NCI-H524 treated with DMSO at 0.1 percent for 48 hours (cell line): ENCODE data around the gene HSD11B2.

Experiments
- DNase-seq: peaks from one replicate; lab custom pipeline; 2025; lab: John Stamatoyannopoulos, UW

Gene HSD11B2

DNA sequence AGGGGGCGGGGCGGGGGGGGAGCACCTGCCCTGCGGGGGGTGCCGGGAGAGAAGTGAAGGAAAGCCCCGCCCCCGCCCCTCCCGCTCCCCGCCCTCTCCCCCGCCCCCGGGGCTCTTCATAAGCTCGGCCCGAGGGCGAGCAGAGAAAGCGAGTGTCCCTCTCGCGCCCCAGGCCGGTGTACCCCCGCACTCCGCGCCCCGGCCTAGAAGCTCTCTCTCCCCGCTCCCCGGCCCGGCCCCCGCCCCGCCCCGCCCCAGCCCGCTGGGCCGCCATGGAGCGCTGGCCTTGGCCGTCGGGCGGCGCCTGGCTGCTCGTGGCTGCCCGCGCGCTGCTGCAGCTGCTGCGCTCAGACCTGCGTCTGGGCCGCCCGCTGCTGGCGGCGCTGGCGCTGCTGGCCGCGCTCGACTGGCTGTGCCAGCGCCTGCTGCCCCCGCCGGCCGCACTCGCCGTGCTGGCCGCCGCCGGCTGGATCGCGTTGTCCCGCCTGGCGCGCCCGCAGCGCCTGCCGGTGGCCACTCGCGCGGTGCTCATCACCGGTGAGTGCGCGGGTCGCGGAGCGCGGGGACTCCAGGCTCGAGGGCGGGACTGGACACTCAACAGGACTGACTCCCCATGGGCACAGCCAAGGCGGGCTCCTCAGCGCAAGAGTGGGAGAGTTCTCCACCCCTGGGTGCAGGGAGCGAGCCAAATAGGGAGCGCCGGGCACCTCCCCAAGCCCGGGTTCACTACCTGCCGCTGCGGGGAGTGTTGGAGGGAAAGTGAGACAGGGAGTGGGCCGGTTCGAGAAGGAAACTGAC is at the start of gene HSD11B2:
Gene HSD11B2 (plus strand): TSS at position 145 of the 798 bp plus-strand sequence. CDS start 128 bp downstream, at position 273.
- DNase-seq: no peak

DNA sequence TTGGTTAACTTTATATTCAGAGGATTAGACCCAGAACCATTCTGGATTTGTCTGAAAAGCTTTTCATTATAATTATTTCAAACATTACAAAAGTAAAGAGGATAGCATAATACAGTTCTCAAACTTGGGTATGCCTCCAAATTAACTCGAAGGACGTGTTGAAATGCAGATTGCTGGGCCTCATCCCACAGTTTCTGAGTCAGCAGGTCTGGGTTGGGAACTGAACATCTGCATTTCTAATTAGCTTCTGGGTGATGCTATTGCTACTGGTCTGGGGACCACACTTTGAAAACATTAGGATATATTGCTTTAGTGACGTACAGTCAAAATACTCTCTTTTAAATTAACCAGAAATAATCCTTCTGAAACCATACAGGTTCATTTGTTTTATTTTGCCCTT is 47.6 kb upstream of the HSD11B2 start:
- no peak for DNase-seq

DNA sequence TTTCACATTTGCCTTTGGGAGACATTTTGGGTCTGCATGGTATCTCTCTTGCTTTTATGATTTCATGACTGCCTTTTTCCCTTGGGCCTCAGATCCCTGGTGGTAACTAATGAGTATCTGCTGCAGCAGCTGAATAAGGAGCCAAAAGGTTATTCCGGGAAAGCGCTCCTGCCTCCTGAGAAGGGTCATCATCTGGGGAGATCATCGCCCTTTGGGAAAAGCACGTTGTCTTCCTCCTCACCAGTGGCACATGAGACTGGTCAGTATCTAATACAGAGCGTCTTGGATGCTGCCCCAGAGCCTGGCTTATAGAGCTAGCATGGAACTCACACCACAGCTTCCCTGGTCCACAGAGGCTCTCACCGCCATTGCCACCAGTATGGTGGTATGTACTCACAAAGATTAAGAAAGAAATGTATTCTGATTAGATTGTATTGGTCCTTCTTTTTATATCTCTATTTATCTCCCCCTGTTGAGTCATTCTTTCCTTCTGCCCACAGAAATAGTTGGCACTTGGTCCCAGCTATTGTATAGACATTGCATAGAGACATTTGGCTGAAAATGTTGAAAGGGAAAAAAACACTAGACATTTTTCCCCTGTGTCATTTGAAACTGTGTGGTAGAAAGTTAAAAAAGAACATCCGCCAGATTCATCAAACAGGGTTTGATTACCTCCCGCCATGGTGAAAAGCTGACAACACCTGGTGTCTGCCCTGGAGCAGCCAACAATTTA is 46.0 kb upstream of the HSD11B2 start:
- DNase-seq: no peak

DNA sequence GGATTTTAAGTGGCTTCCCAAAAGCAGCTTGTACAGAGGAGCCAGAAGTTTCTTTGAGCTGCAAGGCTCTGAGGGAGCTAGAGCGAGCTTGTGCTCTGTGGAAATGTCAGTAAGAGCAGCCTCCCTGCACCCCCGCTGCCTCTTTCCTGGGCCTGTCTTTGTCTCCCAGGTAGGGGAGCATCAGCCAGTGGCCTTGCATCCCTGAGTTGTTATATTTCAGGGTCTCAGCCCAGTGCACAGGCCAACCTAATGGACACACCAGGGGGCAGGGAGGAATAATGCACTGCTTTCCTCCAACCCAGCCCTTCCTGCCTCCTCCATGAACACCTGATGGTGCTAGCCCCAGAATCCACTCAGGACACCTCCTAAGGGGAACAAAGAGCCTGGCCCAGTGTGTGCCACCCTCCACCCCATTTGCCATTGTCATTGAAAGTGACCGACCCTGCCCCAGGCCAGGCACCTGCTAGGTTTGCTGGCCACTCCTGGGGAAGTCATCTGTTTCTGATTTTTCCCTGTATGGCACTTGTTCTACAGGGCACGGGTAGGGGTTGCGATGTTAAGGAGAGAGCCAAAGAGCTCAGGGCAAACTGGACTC is 44.0 kb upstream of the HSD11B2 start:
- no peak for DNase-seq

DNA sequence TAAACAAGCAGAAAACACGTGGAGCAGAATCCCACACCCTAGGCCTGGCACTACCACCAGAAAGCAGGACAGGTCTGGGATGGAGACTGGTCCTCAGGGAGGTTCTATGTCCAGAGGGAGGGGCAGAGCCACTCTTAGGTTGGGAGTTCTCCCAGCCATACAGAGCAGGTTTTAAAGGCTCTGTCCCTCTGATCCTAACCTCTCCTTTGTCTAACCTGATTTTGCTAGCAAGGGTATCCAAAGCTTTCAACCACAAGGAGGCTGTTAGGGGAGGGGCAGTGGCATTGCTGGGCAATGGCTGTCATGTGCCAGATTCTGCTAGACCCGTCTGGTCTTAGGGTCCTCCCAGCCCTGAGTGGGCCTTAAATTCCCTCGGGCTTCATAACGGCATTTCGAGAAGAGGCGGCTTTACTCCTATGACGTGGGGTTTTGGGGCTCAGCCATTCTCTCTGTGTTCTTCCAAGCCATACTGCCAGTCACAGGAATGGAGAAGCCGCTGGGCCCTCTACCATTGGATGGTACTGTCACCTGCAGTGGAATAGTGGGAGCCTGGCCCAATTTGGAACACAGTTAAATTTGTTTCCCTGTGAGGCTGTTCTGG is 43.3 kb upstream of the HSD11B2 start:
- no peak for DNase-seq

DNA sequence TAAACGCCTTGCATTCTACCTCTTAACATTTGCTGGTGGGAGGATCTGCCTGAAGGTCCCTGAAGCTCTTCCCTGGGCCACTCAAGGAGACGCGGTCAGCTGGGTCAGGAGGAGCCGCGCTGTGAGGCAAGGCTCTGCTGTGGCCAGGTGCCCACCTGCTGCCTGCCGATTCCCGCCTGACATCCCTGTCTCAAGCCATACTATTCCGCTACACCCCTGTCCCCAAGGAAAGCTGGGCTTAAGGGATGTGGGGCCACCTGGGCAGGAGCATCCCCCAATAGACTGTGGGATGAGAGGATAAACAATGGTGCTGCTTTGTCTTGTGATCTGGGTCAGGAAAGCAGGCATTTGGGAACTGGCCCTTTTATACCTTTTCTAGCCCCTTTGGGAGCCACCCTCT is 42.7 kb upstream of the HSD11B2 start:
- no peak for DNase-seq

DNA sequence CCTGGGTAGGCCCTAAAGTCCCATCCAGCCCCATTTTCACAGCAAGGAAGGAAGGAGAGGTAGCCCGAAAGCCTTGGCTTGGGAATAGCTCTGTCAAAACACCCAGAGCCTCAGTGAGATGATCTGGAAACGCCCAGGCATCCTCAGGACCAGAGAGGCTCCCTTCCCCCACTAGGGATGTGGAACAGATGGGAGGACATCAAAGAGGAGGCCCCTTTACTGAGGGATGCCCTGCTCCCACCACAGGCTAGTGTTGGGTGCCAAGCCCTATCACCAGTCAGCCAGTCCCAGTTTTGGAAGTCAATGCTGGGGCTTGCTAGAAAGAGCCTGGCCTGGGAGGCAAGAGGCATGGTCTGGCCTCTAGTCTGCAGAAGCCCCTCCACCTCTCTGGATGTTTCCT is 42.3 kb upstream of the HSD11B2 start:
- DNase-seq: no peak

DNA sequence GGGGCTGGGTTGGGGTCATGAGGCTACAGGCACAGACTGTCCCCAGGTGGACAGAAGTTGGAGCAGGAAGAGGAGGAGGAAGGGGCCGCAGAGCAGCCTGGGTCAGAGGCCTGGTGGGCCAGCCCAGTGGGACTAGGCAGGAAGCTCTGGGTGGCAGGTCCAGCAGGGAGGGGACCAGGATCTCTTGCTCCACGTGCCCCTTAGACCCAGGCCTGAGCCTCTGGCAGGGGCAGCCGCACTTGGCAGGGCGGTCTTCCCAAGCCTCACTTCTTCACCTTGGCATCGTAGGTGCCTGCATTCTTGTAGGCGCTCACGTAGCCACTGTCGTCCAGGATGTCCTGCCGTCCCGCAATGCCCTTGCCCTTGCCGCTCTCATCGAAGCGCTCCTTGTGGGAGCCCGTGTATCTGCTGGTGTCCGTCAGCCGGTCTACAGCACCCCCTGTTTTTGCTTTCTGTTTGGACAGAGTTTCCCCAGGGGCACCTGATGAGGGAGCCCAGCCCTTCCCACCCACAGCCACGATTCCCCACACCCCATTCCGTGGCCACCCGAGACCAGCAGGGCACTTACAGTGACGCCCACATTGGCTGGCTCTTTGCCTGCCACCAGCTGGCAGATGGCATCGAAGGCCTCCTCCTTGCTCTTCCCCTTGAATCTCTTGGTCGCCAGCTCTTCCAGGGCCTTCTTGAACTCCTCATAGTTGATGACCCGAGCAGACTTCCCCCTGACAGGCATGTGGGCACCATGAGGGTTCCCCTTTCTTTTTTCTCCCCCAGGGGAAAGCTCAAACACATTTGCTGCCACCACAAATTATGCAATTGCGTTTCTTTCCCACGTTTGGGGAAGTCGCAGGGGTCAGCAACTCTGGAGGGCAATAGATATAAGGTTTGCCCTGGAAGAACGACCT is 40.8 kb upstream of the HSD11B2 start:
- no peak for DNase-seq

DNA sequence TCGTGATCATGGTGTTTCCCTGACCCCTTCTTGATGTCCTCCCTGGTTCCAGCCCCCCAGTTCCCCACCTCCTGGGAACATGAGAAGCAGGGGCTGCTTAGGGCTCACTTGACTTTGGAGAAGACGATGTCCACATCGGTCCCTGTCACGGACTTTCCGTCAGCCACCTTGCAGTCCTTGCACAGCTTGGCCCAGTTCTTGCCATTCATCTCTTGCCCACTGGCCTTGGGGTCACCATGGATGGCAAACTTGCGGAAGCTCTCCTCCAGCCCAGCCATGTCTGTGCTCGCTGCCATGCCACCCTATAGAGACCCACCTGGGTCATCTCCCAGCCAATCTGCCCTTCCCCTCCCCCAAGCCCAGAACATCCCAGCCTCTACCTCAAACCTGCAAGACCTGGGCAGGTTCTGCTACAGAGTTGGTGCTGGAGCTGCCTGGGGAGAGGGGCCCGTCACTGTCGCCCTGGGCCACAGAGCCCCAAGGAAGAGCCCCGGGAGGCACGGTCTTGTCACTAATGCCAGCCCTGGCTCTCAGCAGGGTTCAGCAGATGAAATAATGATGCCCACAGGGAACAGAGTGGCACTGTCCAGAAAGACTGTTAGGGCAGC is 40.0 kb upstream of the HSD11B2 start:
- no peak for DNase-seq

DNA sequence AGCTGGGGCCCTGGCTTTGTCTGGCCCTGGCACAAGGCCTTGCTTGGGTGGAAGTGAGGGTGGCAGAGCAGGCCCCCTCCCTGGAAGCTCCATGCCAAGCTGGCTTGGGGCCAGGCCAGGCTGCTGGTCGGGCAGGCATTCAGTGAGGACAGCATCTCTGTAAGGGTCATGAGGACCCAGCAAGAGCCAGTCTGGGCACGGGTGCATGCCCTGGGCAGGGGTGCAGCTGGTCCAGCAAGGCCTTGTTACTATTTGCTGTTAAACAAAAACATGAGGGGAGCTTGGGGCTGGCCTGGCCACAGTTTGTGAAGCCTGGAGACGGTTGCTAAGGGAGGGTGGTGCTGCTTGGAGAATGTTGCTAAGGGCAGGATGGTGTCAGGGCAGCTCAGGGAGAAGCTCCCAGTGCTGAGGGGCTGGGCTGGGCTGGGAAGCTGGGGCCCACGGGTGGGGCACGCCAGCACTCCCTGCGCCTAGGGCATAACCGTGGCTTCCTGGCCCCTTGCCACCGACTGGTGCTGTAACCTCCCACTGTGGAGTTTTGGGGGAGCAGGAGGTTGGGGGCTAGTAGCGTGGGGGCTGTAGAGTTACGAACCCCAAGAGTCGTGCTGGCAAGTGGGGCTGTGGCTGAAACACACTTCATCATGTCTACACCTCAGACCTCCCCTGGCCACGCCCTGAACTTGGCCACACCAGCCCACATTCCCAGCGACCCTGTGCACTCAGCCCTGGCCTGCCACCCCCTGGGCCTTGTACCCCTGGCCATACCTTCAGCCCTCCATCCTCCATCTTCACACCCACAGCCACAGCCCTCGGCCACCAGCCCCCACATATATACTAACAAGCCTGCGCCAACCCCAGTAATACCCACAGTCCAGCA is 39.3 kb upstream of the HSD11B2 start:
- DNase-seq: no peak

DNA sequence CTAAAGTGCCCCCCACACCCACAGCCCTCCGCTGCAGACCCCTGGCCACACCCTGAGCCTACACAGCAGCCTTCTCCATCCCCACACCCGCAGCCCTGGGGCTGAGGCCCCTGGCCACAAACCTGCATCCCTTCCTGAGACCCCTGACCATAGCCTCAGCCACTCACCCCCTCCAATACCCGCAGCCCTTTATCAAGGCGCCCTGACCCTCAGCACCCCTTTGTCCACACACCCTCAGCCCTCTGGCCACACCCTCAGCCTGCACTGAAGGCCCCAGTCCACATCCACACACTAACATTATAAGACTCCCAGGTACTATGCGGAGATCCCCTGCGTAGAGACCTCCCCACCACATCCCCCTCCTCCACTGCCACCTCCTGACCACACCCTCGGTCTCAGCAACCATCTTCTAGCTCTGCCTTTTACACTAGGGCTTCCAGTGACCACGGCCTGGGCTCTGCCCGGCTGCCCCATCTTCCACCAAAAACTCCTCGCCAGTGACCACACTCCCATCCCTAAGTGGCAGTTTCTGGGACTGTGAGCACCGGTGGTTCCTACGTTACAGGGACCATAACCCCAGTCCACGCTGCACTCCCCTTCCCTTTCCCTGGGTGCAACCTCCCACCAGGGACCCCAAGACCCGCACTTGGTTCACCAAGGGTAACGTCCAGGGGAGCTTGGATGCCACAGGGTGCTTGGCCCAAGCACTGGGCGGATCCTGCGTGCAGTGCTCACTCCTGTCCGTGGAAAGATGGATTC is 38.4 kb upstream of the HSD11B2 start:
- no peak for DNase-seq

DNA sequence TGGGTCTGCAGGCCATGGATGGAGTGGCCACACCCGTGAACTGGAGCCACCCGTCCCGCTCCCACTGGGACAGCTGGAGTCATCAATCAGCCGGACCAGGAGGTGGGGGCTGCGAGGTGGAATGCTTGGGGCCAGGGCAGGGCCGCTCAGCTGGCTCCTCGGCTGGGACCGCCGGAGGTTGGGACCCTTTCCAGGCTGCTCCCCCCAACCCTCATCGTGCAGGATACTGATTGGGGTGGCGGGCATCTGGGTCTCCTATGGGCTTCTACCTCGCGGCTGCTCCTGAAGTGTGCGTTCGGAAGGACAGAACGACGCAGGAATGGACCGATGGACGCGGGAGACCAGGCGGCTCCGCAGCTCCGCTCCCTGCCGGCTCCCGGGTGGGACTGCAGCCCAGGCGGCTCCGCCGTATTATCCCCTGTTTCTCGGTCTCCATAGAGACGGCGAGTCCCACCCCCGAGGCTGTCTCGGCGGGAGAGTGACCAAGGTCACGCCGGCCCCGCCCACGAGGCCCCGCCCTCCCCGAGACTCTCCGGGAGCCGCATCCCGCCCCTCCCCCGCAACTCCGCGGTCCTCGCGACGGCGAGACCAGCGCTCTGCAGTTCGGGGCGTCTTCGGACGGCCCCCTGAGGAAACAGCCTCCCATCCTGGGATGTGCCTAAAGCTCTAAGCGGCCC is 37.7 kb upstream of the HSD11B2 start, which contains the start of gene TPPP3:
Gene TPPP3 (minus strand): TSS at position 388 of the 677 bp plus-strand sequence. CDS start 2,387 bp downstream, outside the sequence.
- DNase-seq: peak; percentile 62

DNA sequence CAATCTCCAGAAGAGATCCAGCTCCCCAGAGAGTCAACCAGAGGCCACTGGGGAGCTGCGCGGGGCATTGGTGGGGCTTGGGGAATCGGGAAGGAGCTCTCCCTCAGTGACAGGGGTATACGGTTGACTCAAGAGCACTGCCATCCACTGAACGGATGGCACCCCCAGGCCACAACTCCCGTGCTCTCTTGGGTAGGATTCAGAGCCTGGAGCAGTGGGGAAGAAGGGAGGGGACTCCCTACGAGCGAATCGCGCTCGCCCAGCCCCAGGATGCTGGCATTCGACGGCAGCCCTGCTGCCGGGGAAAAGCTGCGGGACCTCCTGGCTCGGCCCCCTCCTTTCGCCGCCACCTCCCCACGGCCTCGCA is 37.1 kb upstream of the HSD11B2 start:
- no peak for DNase-seq

DNA sequence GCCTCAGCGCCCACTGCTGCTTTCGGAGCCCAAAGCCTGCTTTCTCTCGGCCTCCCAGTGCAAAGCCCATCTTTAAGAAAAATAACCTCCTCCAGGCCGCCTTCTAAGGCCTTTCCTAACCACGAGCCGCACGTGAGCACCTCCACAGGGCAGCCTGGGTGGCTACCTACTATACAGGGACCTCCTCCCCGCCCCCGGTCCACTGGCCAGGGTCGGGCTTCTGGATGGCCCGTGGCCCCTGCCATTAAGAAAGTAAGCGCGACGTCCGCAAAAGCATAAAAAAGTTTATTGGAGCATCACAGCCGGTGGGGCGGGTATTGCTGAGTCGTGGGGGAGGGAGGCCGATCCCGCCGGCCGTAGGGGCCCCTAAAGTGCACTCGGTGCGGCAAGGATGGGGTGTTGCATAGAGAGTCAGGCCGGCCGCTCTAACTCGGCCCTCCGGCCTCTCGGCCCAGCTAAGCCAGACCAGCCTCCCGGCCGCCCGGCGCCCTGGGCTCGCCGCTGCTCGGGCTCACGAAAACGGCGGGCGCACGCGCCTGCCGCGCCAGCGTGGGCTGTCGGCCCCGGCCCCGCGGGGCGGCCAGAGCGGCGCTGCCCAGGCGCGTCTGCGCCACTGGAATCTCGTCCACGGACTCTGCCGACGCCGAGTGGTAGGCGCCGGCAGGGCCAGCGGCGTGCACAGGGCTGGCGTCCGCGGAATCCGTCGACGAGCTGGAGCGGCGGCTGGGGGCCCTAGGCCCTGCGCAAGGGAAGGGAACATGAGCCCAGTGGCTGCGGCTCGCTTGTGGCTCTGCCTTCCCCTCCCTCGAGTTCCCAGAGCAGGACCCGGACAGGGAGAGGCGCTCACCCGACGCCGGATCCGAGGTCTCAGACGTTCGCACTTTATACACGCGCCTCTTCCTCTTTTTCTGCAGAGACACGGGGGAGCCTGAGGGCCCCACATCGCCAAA is 36.5 kb upstream of the HSD11B2 start:
- DNase-seq: no peak

DNA sequence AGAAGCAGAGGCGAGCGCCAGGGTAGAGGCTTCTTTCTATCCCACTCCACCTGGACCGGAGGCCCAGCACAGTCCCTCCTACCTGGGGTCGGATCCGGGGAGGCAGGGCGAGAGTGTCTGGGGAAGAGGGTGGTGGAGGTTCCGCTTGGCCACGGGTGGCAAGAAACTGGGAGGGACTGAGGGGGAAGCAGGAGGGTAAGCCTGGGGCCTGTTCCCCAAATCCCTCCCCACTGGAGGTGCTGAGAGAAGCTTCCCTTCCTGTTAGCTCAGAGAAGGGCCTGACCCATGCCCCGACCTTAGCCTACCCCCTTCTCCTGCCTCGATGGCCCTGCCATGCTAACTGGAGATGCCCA is 35.8 kb upstream of the HSD11B2 start:
- DNase-seq: no peak

DNA sequence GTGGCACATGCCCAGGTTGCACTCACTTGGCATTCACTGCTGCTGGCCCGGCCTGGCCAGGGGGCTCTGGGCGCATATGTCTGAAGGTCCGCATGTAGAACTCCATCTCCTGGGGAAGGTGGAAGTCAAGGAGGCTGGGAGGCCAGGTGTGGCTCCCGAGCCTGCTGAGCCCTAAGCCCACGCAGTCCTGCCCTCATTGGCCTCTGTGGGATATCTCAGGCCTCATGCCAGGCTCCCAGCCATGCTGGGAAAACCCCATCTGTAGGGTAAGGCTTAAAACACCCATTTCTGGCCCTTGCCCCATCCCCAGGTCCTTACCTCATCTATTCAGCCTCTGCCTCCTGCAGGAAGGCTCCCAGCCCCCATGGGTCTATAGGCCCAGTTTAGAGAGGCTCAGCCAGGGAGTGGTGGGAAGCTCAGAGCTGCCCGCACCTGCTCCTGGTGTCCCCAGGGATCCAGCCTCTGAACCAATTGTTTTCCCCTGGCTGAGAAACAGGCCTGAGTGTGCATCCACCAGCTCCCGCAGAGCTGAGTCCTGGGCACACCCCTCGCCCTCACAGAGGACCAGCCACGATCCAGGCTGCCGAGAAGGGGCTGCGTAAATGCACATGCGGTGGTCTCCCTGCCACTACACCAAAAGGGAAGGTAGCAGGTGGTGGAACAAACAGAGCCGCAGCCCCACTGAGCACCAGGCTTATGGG is 35.3 kb upstream of the HSD11B2 start:
- peak; percentile 73 for DNase-seq
